HG03095 (cell line): ENCODE measurements around the gene DCLK2.
"Not testable (repeated sequence)": the region's sequence is repeated elsewhere in the genome, so short reads cannot be mapped to it uniquely, and the experiment has no call there.

Experiments
- ATAC-seq: cut with Tn5 transposase; IDR thresholded peaks from one replicate; pipeline ENCODE4 v1.9.1; 2021; ENCODE audit warnings: moderate library complexity; ENCODE audit not compliant: unreplicated experiment

Gene DCLK2

GRCh38 chr4:150145090-150145945, 67.1 kb downstream of the DCLK2 start:
- no peak for ATAC-seq

DNA sequence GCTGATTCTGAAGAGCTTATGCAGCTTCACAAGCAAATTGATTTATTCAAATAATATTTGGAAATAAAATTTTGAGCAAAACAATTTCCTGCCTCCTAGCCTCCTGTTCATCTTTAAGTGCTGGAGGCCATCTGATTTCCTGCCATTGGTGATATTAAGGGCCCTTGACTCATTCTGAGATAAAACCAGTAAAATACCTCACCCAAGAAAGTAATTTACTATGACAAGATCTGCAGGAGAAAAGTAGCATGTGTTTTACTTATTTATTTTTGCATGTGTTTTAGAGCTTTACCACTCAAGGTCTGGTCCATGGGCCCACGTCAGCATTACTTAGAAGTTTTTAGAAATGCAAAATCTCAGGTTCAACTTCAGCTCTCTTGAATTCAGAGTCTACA, 67.7 kb downstream of the DCLK2 start:
- ATAC-seq, result no peak

- no peak for ATAC-seq
Measured at GRCh38 chr4:150149381-150149780, 71.1 kb downstream of the DCLK2 start.

DNA sequence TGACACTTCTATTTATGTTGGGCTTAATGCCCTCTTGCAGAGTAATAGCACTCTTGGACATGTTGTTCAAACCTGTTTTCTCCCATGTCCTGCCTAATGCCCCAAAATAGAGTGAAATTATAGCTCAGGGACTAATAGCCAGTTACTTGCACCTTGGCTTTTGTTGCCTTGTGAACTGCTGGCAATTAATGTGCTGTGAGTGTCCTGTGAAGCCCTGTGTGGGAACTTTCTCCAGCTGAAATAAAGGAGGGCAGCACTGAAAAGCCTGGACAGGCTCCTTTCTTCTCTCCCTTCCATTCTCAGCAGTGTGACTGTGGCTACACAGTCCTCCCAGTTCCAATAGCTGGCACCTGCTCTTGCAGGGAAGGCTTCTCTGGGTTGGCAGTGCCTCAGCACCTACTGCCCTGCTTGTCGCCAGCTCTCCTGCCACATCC, 72.4 kb downstream of the DCLK2 start:
- no peak for ATAC-seq

DNA sequence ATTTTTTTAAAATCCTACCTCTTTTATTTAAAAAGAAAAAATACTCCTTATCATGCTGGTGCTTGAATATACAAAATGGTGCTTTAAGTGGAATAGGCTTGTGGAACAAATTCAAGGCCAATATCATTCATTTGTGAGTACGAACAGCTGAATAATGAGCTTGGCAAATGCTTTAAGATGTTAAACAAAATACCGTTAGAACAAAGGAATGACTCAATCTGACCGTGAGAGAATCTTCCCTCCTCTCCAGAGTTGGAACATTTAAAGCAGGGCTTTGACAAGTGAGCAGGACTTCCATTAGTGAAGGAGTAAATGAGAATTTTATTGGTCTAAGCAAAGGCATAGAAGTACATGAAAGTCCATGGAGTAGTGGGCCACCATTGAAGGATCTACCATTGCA, 74.5 kb downstream of the DCLK2 start:
- no peak for ATAC-seq

- ATAC-seq, result no peak
Measured at GRCh38 chr4:150155391-150155790, 77.1 kb downstream of the DCLK2 start.

- no peak for ATAC-seq
Measured at GRCh38 chr4:150156543-150156942, 78.3 kb downstream of the DCLK2 start.

- no peak for ATAC-seq
Measured at GRCh38 chr4:150158041-150158440, 79.8 kb downstream of the DCLK2 start.

DNA sequence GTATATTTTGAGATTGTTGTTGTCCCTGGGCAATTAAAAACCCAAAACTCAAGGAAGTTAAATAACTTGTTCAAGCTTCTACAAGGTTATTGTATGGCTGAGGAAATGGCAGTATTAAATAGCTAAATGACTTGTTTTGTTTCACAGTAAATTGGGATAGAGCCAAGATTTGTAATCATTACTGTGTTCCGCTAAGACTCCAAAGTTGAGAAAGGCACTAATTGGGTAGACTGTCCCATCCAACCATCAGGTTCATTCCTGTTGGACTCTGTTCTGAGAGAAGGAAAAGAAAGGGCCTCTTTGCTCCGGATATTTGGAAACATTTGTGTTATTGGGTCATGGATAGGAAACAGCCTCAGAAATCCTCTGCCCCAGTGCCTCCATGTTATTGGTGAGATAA, 82.2 kb downstream of the DCLK2 start:
- ATAC-seq, result no peak

DNA sequence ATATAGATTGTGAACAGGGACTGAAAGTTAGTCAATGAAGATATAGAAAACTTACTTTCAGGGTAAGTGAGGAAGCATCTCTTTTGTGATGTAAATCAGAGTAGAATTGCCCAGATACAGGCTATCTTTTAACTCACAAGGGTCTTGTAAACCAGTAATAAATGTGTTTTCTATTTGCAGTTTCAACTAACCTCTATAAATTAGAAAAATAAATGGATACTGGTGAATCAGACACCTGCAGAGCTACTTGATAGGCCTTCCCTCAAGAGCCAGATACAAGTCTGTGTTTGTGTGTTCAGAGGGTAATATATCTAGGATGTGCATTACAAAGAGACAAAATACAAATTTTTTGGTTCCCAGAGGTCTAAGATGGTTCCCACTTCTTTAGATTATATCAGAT, 82.9 kb downstream of the DCLK2 start:
- no peak for ATAC-seq

GRCh38 chr4:150162020-150162419, 83.8 kb downstream of the DCLK2 start:
- ATAC-seq, result not testable (repeated sequence)

DNA sequence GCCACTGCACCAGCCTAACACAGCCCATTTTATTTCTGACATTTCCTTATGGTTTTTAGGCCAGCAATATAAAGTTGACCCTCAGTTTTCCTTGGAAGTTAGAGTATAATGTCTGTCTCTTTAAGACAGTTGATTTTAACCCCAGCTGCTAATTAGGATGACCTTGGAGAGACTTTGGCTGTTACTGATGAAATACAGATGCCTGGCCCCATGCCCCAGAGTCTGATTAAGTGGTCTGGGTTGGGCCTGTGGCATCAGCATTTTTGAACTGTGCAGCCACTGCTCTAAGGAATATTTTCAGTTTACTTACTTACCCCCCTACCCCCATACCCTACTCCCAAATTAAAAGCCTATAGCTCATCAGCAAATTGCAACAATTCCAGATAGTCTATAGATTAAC, 85.8 kb downstream of the DCLK2 start:
- no peak for ATAC-seq

- ATAC-seq, result no peak
Measured at GRCh38 chr4:150164956-150165629, 86.8 kb downstream of the DCLK2 start.

DNA sequence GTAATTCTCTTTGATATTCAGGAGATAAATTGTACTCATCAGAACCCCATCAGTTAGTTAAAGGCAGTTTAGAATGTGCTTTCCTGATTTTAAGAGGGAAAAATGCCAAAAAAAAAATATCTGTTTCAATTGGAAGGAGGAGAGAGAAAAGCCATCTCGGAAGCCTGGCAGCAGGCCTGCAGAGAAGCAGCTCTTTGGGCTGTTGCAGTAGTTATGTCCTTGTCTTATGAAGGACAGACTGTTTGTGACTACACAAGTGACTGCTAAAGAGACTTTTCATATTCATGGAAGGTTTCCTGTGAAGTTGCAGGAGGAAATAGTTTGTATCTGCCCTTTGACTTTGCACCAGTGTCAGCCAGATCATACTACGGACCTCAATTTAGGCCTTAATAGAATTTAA, 88.8 kb downstream of the DCLK2 start:
- ATAC-seq, result no peak

DNA sequence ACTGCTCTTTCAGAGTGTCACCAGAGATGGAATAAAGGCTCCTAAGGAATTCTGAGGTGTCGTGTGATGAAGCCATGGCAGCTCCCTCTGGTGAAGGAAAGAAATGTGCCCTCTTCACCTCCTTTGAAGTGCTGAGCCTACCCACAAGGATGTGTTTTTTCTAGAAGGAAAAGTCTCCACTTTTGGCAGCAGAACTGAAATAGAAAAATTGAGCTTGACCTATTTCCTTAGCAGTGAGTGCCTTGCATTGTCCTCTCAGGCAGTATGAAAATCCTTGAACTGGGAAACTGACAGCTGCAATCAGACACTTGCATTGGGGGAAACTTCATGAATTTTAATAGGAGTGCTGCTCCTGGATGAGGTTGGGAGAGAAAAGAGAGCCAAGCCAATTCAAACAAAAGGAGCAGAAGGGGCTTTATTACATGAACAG, 95.2 kb downstream of the DCLK2 start:
- no peak for ATAC-seq

DNA sequence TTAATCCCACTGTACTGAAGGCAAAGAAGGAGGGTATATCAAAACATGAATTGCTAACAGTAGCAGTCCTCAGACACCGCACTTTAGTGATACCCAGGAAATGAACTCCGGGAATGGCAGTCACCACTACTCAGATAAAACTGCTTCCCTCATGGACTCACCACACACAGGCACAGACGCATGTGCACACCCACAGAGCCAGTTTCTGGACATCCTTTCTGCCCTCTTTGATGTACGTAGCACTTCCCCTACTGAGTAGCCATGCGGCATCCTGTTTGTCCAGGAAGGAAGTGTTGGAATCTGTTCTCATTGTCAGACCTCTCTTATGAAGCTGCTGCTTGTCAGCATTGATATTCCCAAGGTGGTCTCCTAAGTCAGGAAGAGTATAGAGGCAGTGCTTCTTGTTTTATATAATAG, 95.7 kb downstream of the DCLK2 start:
- ATAC-seq, result no peak

GRCh38 chr4:150176547-150176946, 98.3 kb downstream of the DCLK2 start:
- ATAC-seq, result no peak

DNA sequence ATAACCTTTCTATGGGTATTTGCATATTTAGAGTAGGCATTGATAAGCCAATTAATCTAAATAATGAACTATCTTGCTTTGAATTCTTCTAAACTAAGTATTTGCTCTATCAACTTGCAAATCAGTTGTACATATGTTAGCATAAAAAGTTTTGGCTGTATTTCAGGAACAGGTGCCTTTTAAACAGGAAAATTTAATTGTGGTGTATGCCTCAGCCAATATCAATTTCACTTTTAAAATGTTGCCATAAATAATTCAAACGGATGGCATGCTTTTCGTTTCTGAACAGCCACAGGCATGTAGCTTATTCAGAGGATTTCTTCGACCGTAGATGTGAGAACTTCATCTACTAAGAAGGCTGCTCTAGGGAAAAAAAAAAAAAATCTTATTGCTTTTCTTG, 99.9 kb downstream of the DCLK2 start:
- ATAC-seq, result no peak

- no peak for ATAC-seq
Measured at GRCh38 chr4:150181536-150181935, 103.3 kb downstream of the DCLK2 start.

- no peak for ATAC-seq
Measured at GRCh38 chr4:150182794-150183193, 104.5 kb downstream of the DCLK2 start.

DNA sequence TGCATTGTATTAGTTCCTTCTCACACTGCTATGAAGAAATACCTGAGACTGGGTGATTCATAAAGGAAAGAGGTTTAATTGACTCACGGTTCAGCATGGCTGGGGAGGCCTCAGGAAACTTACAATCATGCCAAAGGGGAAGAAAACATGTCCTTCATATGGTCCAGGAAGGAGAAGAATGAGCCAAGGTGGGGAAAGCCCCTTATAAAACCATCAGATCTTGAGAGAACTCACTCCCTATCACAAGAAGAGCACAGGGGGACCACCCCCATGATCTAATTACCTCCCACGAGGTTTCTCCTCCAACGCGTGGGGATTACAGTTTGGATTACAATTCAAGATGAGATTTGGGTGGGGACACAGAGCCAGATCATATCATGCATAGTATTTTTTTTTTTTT, 106.8 kb downstream of the DCLK2 start:
- not testable (repeated sequence) for ATAC-seq

GRCh38 chr4:150192986-150193385, 114.7 kb downstream of the DCLK2 start:
- no peak for ATAC-seq
